ENCODE data around the gene KLHL8. TPM values are rescaled to one million over a fixed set of nuclear protein-coding genes. Genes with fewer than 3 reads are reported as not detected.

Gene KLHL8
- total RNA-seq, 1 experiment from 2014 or later, result 24.2 TPM

- TF ChIP-seq, protein P1, sequence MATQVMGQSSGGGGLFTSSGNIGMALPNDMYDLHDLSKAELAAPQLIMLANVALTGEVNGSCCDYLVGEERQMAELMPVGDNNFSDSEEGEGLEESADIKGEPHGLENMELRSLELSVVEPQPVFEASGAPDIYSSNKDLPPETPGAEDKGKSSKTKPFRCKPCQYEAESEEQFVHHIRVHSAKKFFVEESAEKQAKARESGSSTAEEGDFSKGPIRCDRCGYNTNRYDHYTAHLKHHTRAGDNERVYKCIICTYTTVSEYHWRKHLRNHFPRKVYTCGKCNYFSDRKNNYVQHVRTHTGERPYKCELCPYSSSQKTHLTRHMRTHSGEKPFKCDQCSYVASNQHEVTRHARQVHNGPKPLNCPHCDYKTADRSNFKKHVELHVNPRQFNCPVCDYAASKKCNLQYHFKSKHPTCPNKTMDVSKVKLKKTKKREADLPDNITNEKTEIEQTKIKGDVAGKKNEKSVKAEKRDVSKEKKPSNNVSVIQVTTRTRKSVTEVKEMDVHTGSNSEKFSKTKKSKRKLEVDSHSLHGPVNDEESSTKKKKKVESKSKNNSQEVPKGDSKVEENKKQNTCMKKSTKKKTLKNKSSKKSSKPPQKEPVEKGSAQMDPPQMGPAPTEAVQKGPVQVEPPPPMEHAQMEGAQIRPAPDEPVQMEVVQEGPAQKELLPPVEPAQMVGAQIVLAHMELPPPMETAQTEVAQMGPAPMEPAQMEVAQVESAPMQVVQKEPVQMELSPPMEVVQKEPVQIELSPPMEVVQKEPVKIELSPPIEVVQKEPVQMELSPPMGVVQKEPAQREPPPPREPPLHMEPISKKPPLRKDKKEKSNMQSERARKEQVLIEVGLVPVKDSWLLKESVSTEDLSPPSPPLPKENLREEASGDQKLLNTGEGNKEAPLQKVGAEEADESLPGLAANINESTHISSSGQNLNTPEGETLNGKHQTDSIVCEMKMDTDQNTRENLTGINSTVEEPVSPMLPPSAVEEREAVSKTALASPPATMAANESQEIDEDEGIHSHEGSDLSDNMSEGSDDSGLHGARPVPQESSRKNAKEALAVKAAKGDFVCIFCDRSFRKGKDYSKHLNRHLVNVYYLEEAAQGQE (IDR thresholded peaks at IDR 0.05; ENCODE audit: low read depth), result no peak
- TF ChIP-seq SIN3A (IDR thresholded peaks at IDR 0.05; ENCODE audit: low read depth) (no peak), ZNF274 (IDR thresholded peaks at IDR 0.05; ENCODE audit: low read depth, low read length) (no peak), POLR2AphosphoS5 (IDR thresholded peaks at IDR 0.05; ENCODE audit: low read depth, low read length) (no peak), TCF7L2 (IDR thresholded peaks at IDR 0.05; ENCODE audit: borderline replicate concordance, extremely low read depth, insufficient read depth, insufficient read length) (no peak), CBX3 (IDR thresholded peaks at IDR 0.05; ENCODE audit: low read depth) (no peak), EGR1 (IDR thresholded peaks at IDR 0.05; ENCODE audit: low read depth) (no peak)
Observed at GRCh38 chr4:87188932-87189331, 31.5 kb downstream of the KLHL8 start (continued).

- H4K20me1 ChIP-seq (ENCODE audit: insufficient read depth), result no peaks in the 10 kb centered on the region
- intact Hi-C loops (cut with micrococcal nuclease), result no loop called here
- no peak for DNase-seq (ENCODE audit: low read depth, low spot score)
- H2AFZ ChIP-seq (ENCODE audit: low read depth, low read length, poor library complexity, severe bottlenecking), result no peak overlapping the region
- H3K4me3 ChIP-seq (replicated peaks in 1 of 2; ENCODE audit: low read depth in 1 of 2, low read length in 2 of 2), result no peak overlapping the region
- H3K79me2 ChIP-seq (ENCODE audit: insufficient read depth, low read length), result no peaks in the 10 kb centered on the region
- no peaks in the 10 kb centered on the region for H3K9me3 ChIP-seq (ENCODE audit: control insufficient read depth in 1 of 2, insufficient read depth in 1 of 2, low read depth in 1 of 2, low read length in 2 of 2)
- ChIA-PET RAD21 (ENCODE audit: low non-redundant PET in 1 of 2, low total read pairs in 2 of 2, uncharacterized antibody in 2 of 2, unreplicated experiment in 2 of 2) (no interaction called here), POLR2A (no interaction called here), CTCF (no interaction called here)
- no peaks in the 10 kb centered on the region for H3K4me1 ChIP-seq (ENCODE audit: control insufficient read depth in 1 of 2, insufficient read depth in 2 of 2, low read length in 2 of 2)
- no peak overlapping the region for H3K4me2 ChIP-seq (ENCODE audit: low read length)
- H3K27ac ChIP-seq (ENCODE audit: low read depth, low read length), result no peak overlapping the region
- no peaks in the 10 kb centered on the region for H3K27me3 ChIP-seq (ENCODE audit: insufficient read depth, low read length)
- H3K9ac ChIP-seq (ENCODE audit: low read length), result no peak overlapping the region
- no peaks in the 10 kb centered on the region for H3K9me2 ChIP-seq (ENCODE audit: insufficient read depth)
- ATAC-seq, result no peak
- H3K36me3 ChIP-seq (ENCODE audit: control insufficient read depth in 1 of 2, insufficient read depth in 2 of 2, low read length in 2 of 2), result no peaks in the 10 kb centered on the region
- TF ChIP-seq CEBPB (IDR thresholded peaks at IDR 0.05; ENCODE audit: low read depth), result no peak
- no peak for TF ChIP-seq ELF1 (IDR thresholded peaks at IDR 0.05; ENCODE audit: borderline replicate concordance, low read depth)
- no peak for TF ChIP-seq TCF7L2 (IDR thresholded peaks at IDR 0.05; ENCODE audit: borderline replicate concordance, extremely low read depth, insufficient read depth, insufficient read length)
- no peak for TF ChIP-seq FOSL1 (IDR thresholded peaks at IDR 0.05; ENCODE audit: low read depth)
- no TSS peak for BruUV-seq (replicated peaks)
Observed at GRCh38 chr4:87188048-87188447, 32.4 kb downstream of the KLHL8 start.

All from HCT116 (cell line).